GM12878 (cell line): Measurements from ENCODE around the gene NGF. TPM values are rescaled to one million over a fixed set of nuclear protein-coding genes. Genes with fewer than 3 reads are reported as not detected.

Source experiments
- ATAC-seq: fragments of 200-7000 bp; cut with Tn5 transposase; 3 replicates; pipeline ENCODE4 v1.9.1; 2020; ENCODE audit warnings: mild to moderate bottlenecking, moderate library complexity
- BruUV-seq: library from RNA; stranded (reverse); fragments of 400-500 nt; replicated peaks from 2 replicates; lab custom pipeline; 2021; lab: Mats Ljungman, UMichigan
- CTCF ChIA-PET: fragments of 300-600 bp; sonication (Branson Sonifier 250); formaldehyde crosslinking; extraction: SDS; loops from one replicate; lab custom pipeline; 2021; ENCODE audit warnings: inconsistent platforms; lab: Yijun Ruan, JAX
- POLR2A ChIA-PET: fragments of 350-600 bp; formaldehyde crosslinking; extraction: SDS; loops from one replicate; lab custom pipeline; 2021; ENCODE audit warnings: inconsistent platforms; lab: Charles Lee
- RAD21 ChIA-PET: fragments of 300-600 bp; sonication (Branson Sonifier 250); formaldehyde crosslinking; loops from one replicate; lab custom pipeline; 2023; ENCODE audit warnings: antibody characterized with exemption; ENCODE audit not compliant: unreplicated experiment; lab: Charles Lee
- SMC1A ChIA-PET: fragments of 300-600 bp; sonication (Branson Sonifier 250); formaldehyde crosslinking; loops from one replicate; lab custom pipeline; 2023; ENCODE audit not compliant: unreplicated experiment, uncharacterized antibody; lab: Charles Lee
- DNase-seq: peaks from one replicate; pipeline ENCODE4 v3.0.0-alpha.2; 2011; ENCODE audit warnings: low read depth, low spot score
- FAIRE-seq: peaks from 3 replicates; lab custom pipeline; 2011; peaks lifted over from hg19 to GRCh38; lab: Jason Lieb, UNC
- H2AFZ ChIP-seq: 2 replicates; pipeline ENCODE4 v1.6.0; 2011; ENCODE audit warnings: low read depth, low read length, control low read depth; ENCODE audit not compliant: control insufficient read depth
- H3K27ac ChIP-seq: 2 replicates; pipeline ENCODE4 v1.5.1; 2011; ENCODE audit warnings: control low read depth; ENCODE audit not compliant: control insufficient read depth, insufficient read depth
- H3K27me3 ChIP-seq, 2 experiments: replicated peaks in 1 of 2; 2 replicates each; pipeline versions ENCODE4 v1.6.0 to v1.6.1; 2011; ENCODE audit warnings: low read length in 1 of 2; ENCODE audit not compliant: control insufficient read depth in 2 of 2, insufficient read depth in 2 of 2
- H3K36me3 ChIP-seq, 2 experiments: 2 replicates each; pipeline ENCODE4 v1.5.1; 2011; ENCODE audit warnings: low read length in 1 of 2; ENCODE audit not compliant: control insufficient read depth in 2 of 2, insufficient read depth in 2 of 2
- H3K4me1 ChIP-seq: 2 replicates; pipeline ENCODE4 v1.6.1; 2011; ENCODE audit warnings: mild to moderate bottlenecking, low read length, moderate library complexity, mixed read lengths; ENCODE audit not compliant: control insufficient read depth, insufficient read depth
- H3K4me2 ChIP-seq: 2 replicates; pipeline ENCODE4 v1.6.0; 2011; ENCODE audit warnings: control low read depth; ENCODE audit not compliant: control insufficient read depth, insufficient read depth
- H3K4me3 ChIP-seq: fragments of 200-600 bp; sonication (generic); 2 replicates; pipeline ENCODE4 v1.5.1; 2016
- H3K79me2 ChIP-seq: 2 replicates; pipeline ENCODE4 v1.6.0; 2011; ENCODE audit warnings: low read length; ENCODE audit not compliant: control insufficient read depth, insufficient read depth
- H3K9ac ChIP-seq: 2 replicates; pipeline ENCODE4 v1.8.0; 2011; ENCODE audit warnings: low read length, control low read depth, mixed read lengths; ENCODE audit not compliant: control insufficient read depth, insufficient read depth
- H3K9me3 ChIP-seq: replicated peaks from 3 replicates; pipeline ENCODE4 v1.5.1; 2011; ENCODE audit warnings: mild to moderate bottlenecking, low read length; ENCODE audit not compliant: control insufficient read depth, insufficient read depth
- H4K20me1 ChIP-seq: 2 replicates; pipeline ENCODE4 v1.6.0; 2011; ENCODE audit not compliant: control insufficient read depth, insufficient read depth
- BHLHE40 ChIP-seq, 2 experiments: fragments of 450-650 bp in 1 of 2; IDR thresholded peaks; 2 replicates each; pipeline ENCODE4 v1.6.1; 2011 to 2017; ENCODE audit warnings: low read depth in 2 of 2, borderline replicate concordance in 1 of 2, improper control_type of control experiment in 1 of 2, low read length in 1 of 2, mild to moderate bottlenecking in 1 of 2
- ETV6 ChIP-seq, 2 experiments: fragments of 450-650 bp in 1 of 2; IDR thresholded peaks in 1 of 2; conservative IDR thresholded peaks in 1 of 2; 2 replicates each; pipeline ENCODE4 v1.6.1; 2014; ENCODE audit warnings: antibody characterized with exemption in 1 of 2, borderline replicate concordance in 1 of 2, low read depth in 1 of 2, mild to moderate bottlenecking in 1 of 2, moderate library complexity in 1 of 2
- FOS ChIP-seq: IDR thresholded peaks from 3 replicates; pipeline ENCODE4 v1.6.1; 2011; ENCODE audit warnings: borderline replicate concordance; ENCODE audit not compliant: insufficient read length; ENCODE audit errors: extremely low read depth
- JUNB ChIP-seq: IDR thresholded peaks from 2 replicates; pipeline ENCODE4 v1.6.1; 2016; ENCODE audit warnings: antibody characterized with exemption, mild to moderate bottlenecking
- NRF1 ChIP-seq: conservative IDR thresholded peaks from 2 replicates; pipeline ENCODE4 v1.6.1; 2011; ENCODE audit warnings: mild to moderate bottlenecking, low read depth, low read length, improper control_type of control experiment
- PAX8 ChIP-seq: fragments of 450-650 bp; IDR thresholded peaks from 2 replicates; pipeline ENCODE4 v1.6.1; 2017; ENCODE audit warnings: mild to moderate bottlenecking, moderate library complexity
- SRF ChIP-seq, 2 experiments: IDR thresholded peaks; 2 replicates each; pipeline ENCODE4 v1.6.1; 2011; ENCODE audit warnings: low read depth in 2 of 2, low read length in 2 of 2, mild to moderate bottlenecking in 1 of 2, moderate library complexity in 1 of 2
- STAT3 ChIP-seq: IDR thresholded peaks from 2 replicates; pipeline ENCODE4 v1.6.1; 2011; ENCODE audit warnings: low read depth, low read length, improper control_type of control experiment
- ZNF207 ChIP-seq: fragments of 450-650 bp; IDR thresholded peaks from 2 replicates; pipeline ENCODE4 v1.6.1; 2014; ENCODE audit warnings: antibody characterized with exemption, mild to moderate bottlenecking, borderline replicate concordance
- ZNF384 ChIP-seq: IDR thresholded peaks from 2 replicates; pipeline ENCODE4 v1.6.1; 2012; ENCODE audit warnings: low read depth, mild to moderate bottlenecking, low read length, improper control_type of control experiment, borderline replicate concordance
- WGBS: methylation state at CpG from one replicate; pipeline ENCODE4 v1.1.6; 2016; ENCODE audit warnings: low lambda C conversion rate; ENCODE audit not compliant: insufficient replicate concordance, insufficient coverage; ENCODE audit errors: missing lambda C conversion rate; 5-methylcytosine and 5-hydroxymethylcytosine counted together
- in situ Hi-C: fragments of 300-500 bp; cut with MboI; formaldehyde crosslinking; loops from 9 replicates; pipeline ENCODE4 v1.14.3; 2018; ENCODE audit warnings: mixed read lengths
- intact Hi-C: fragments of 100-400 bp; cut with micrococcal nuclease; formaldehyde crosslinking; loops from one replicate; pipeline ENCODE4 v1.14.2; 2022; ENCODE audit not compliant: unreplicated experiment
- polyA plus RNA-seq, 11 experiments: library from polyadenylated mRNA; depleted of rRNA in 4 of 11; unstranded in 6 of 11; stranded (reverse) in 5 of 11; fragments of >200 nt; fragmentation: Nextera tagmentation in 4 of 11; fragmentation: Illumina TruSeq in 1 of 11; extraction: Ambion mirVana in 4 of 11; extraction: Trizol in 1 of 11; gene quantifications; 1 replicate in 1 of 11; 2 replicates in 10 of 11; pipeline versions ENCODE4 v1.2.1 to v1.2.3, GENCODE V29; 2011 to 2016; ENCODE audit warnings: inconsistent platforms in 2 of 11, missing spikeins in 2 of 11, low read depth in 1 of 11
- total RNA-seq, 4 experiments: library from RNA; depleted of rRNA in 3 of 4; stranded (reverse); fragments of >200 nt in 3 of 4; fragmentation: Illumina TruSeq in 1 of 4; extraction: Trizol in 1 of 4; gene quantifications; 2 replicates each; pipeline versions ENCODE4 v1.2.1 to v1.2.3, GENCODE V29; 2013 to 2021
- TF ChIP-seq, protein P1 (sequence below): IDR thresholded peaks from 2 replicates; pipeline ENCODE4 v1.6.1; 2012; ENCODE audit warnings: mild to moderate bottlenecking, low read depth, low read length
- TF ChIP-seq, protein P2 (sequence below): fragments of 450-650 bp; IDR thresholded peaks from 2 replicates; pipeline ENCODE4 v1.6.1; 2014; ENCODE audit warnings: mild to moderate bottlenecking
- TF ChIP-seq, protein P3 (sequence below): fragments of 450-650 bp; IDR thresholded peaks from 2 replicates; pipeline ENCODE4 v1.6.1; 2017; ENCODE audit warnings: mild to moderate bottlenecking, moderate library complexity

NGF gene
- total and polyA plus RNA-seq, 10 of the 15 experiments (the other 5 are each of a cell fraction or from before 2014, with no cell fraction given) = not detected

DNA sequence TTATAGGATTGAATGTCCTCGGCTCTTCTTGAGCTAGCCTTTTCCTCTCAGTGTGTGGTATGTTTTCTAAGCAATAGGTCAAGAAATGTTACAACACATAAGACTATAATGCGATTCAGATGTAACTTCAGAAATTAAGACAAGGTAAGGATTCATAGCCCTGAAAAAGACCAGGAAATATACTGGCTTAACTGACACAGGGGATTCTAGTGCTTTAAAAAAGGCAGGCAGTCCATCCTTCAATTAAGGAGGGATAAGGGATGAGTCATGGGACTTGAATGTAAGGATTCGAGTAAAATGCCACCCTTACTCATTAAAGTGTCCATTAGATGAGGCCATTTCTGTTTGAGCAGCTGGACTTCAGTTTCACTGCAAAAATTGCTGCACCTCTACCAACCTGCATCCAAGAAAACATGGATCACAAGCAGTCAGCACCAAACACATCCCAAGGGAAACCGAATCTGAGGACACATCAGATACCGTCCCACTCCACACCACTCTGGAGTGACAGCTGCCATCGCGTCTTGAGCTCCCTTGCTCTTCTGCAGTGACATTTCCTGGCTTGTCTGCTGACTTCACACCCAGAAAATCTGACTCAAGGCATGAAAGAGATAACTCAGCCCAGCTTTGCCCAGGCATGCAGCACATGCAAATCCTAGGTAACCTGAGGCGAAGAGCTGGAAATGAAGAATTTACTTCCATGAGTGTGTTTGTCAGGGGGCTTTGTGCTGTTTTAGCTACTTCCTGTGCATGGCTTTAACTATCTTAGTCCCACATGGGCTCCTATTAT lies 37.8 kb downstream of the NGF start (continued):
- TF ChIP-seq ZNF384 (no peak), STAT3 (no peak), SRF (IDR thresholded peaks at IDR 0.05; ENCODE audit: low read depth in 2 of 2, low read length in 2 of 2) (no peak), JUNB (no peak)
- TF ChIP-seq, protein P1, sequence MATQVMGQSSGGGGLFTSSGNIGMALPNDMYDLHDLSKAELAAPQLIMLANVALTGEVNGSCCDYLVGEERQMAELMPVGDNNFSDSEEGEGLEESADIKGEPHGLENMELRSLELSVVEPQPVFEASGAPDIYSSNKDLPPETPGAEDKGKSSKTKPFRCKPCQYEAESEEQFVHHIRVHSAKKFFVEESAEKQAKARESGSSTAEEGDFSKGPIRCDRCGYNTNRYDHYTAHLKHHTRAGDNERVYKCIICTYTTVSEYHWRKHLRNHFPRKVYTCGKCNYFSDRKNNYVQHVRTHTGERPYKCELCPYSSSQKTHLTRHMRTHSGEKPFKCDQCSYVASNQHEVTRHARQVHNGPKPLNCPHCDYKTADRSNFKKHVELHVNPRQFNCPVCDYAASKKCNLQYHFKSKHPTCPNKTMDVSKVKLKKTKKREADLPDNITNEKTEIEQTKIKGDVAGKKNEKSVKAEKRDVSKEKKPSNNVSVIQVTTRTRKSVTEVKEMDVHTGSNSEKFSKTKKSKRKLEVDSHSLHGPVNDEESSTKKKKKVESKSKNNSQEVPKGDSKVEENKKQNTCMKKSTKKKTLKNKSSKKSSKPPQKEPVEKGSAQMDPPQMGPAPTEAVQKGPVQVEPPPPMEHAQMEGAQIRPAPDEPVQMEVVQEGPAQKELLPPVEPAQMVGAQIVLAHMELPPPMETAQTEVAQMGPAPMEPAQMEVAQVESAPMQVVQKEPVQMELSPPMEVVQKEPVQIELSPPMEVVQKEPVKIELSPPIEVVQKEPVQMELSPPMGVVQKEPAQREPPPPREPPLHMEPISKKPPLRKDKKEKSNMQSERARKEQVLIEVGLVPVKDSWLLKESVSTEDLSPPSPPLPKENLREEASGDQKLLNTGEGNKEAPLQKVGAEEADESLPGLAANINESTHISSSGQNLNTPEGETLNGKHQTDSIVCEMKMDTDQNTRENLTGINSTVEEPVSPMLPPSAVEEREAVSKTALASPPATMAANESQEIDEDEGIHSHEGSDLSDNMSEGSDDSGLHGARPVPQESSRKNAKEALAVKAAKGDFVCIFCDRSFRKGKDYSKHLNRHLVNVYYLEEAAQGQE = no peak

DNA sequence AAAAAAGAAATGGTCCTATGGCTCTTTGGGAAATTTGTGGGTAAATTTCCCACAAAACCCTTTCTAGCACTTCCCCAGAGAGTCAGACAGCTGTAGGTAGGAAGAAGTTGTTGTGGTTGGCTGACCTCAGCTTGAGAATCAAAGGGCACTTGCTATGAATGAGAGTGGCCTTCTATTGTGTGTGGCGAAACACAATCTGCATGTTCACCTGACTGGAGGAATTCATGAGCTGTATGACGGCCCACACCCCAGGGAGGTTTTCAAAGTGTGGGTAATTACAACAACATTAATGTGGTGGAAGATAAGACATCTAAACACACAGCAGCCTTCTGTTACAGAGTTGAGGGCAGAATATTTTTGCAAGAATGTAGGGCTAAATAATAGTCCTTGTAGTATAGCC lies 38.8 kb downstream of the NGF start:
- H3K79me2 ChIP-seq = no peaks in the 10 kb centered on the region
- FAIRE-seq (no peak), ATAC-seq (no peak), DNase-seq (no peak)
- no peak overlapping the region for H3K4me3 ChIP-seq
- H3K36me3 ChIP-seq = no peaks in the 10 kb centered on the region
- H3K27me3 ChIP-seq = peaks cover 0 to 9% of the 10 kb centered on the region in 2 experiments; a peak in 1 of 4 replicates
- SMC1A ChIA-PET = interaction anchor here (0.7 kb wide), 1 partner anchor 929 kb away, joined by 3 read pairs; no protein-coding TSS in a partner anchor
- in situ Hi-C loops (no loop called here), intact Hi-C loops (no loop called here)
- H3K9me3 ChIP-seq = peaks cover 2% of the 10 kb centered on the region; the same call in 2 of the 3 replicates
- no peak overlapping the region for H2AFZ ChIP-seq
- POLR2A ChIA-PET = no interaction called here
- RAD21 ChIA-PET = no interaction called here
- WGBS = 37% methylated on average over 2 of the region's 2 CpGs
- no peak overlapping the region for H3K27ac ChIP-seq
- CTCF ChIA-PET = interaction anchor here (1.2 kb wide), 1 partner anchor 24 kb away, joined by 3 read pairs; no protein-coding TSS in a partner anchor
- BruUV-seq = no TSS peak
- no peak overlapping the region for H3K9ac ChIP-seq
- peaks cover 4% of the 10 kb centered on the region; the same call in 1 of the 2 replicates for H3K4me1 ChIP-seq
- H3K4me2 ChIP-seq = no peak overlapping the region
- no peaks in the 10 kb centered on the region for H4K20me1 ChIP-seq
- TF ChIP-seq, protein P2, sequence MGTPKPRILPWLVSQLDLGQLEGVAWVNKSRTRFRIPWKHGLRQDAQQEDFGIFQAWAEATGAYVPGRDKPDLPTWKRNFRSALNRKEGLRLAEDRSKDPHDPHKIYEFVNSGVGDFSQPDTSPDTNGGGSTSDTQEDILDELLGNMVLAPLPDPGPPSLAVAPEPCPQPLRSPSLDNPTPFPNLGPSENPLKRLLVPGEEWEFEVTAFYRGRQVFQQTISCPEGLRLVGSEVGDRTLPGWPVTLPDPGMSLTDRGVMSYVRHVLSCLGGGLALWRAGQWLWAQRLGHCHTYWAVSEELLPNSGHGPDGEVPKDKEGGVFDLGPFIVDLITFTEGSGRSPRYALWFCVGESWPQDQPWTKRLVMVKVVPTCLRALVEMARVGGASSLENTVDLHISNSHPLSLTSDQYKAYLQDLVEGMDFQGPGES = no peak
- no peak for TF ChIP-seq BHLHE40 (IDR thresholded peaks at IDR 0.05; ENCODE audit: borderline replicate concordance in 1 of 2, low read depth in 2 of 2, low read length in 1 of 2)
- TF ChIP-seq, protein P3, sequence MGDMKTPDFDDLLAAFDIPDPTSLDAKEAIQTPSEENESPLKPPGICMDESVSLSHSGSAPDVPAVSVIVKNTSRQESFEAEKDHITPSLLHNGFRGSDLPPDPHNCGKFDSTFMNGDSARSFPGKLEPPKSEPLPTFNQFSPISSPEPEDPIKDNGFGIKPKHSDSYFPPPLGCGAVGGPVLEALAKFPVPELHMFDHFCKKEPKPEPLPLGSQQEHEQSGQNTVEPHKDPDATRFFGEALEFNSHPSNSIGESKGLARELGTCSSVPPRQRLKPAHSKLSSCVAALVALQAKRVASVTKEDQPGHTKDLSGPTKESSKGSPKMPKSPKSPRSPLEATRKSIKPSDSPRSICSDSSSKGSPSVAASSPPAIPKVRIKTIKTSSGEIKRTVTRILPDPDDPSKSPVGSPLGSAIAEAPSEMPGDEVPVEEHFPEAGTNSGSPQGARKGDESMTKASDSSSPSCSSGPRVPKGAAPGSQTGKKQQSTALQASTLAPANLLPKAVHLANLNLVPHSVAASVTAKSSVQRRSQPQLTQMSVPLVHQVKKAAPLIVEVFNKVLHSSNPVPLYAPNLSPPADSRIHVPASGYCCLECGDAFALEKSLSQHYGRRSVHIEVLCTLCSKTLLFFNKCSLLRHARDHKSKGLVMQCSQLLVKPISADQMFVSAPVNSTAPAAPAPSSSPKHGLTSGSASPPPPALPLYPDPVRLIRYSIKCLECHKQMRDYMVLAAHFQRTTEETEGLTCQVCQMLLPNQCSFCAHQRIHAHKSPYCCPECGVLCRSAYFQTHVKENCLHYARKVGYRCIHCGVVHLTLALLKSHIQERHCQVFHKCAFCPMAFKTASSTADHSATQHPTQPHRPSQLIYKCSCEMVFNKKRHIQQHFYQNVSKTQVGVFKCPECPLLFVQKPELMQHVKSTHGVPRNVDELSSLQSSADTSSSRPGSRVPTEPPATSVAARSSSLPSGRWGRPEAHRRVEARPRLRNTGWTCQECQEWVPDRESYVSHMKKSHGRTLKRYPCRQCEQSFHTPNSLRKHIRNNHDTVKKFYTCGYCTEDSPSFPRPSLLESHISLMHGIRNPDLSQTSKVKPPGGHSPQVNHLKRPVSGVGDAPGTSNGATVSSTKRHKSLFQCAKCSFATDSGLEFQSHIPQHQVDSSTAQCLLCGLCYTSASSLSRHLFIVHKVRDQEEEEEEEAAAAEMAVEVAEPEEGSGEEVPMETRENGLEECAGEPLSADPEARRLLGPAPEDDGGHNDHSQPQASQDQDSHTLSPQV = no peak
- no peak for TF ChIP-seq PAX8
- no peak for TF ChIP-seq NRF1
- no peak for TF ChIP-seq ZNF207
- TF ChIP-seq FOS = no peak
- TF ChIP-seq ETV6 (conservative IDR thresholded peaks at IDR 0.05 in 1 of 2, IDR thresholded peaks at IDR 0.05 in 1 of 2; ENCODE audit: borderline replicate concordance in 1 of 2, low read depth in 1 of 2) = no peak
